Activated CD4-positive, alpha-beta memory T cell treated with anti-CD3 and anti-CD28 coated beads for 36 hours (primary cell): ENCODE measurements around the gene SLC16A12. TPM values are rescaled to one million over a fixed set of nuclear protein-coding genes. Genes with fewer than 3 reads are reported as not detected.
"Not testable (repeated sequence)": the region's sequence is repeated elsewhere in the genome, so short reads cannot be mapped to it uniquely, and the experiment has no call there.

Experiments
- CTCF ChIA-PET: fragments of 350-600 bp; sonication (Branson Sonifier 250); formaldehyde crosslinking; loops from one replicate; lab custom pipeline; 2021; ENCODE audit warnings: antibody characterized with exemption, inconsistent platforms; lab: Charles Lee
- POLR2A ChIA-PET: fragments of 350-600 bp; sonication (Branson Sonifier 250); formaldehyde crosslinking; loops from one replicate; lab custom pipeline; 2021; ENCODE audit warnings: antibody characterized with exemption; lab: Charles Lee
- DNase-seq: peaks from one replicate; pipeline ENCODE4 v3.0.0-alpha.2; 2020
- H3K27ac Mint-ChIP-seq: one replicate; pipeline ENCODE4 v1.8.0; 2021; ENCODE audit warnings: mixed read lengths
- H3K27me3 Mint-ChIP-seq: one replicate; pipeline ENCODE4 v1.8.0; 2021; ENCODE audit warnings: mixed read lengths
- H3K36me3 Mint-ChIP-seq: one replicate; pipeline ENCODE4 v1.8.0; 2021; ENCODE audit warnings: mixed read lengths
- H3K4me1 Mint-ChIP-seq: one replicate; pipeline ENCODE4 v1.8.0; 2021; ENCODE audit warnings: low read depth, mixed read lengths
- H3K4me3 Mint-ChIP-seq: one replicate; pipeline ENCODE4 v1.8.0; 2021; ENCODE audit warnings: mild to moderate bottlenecking, mixed read lengths
- H3K9me3 Mint-ChIP-seq: one replicate; pipeline ENCODE4 v1.8.0; 2021; ENCODE audit warnings: mixed read lengths
- intact Hi-C: fragments of 100-400 bp; cut with micrococcal nuclease; formaldehyde crosslinking; loops from one replicate; pipeline ENCODE4 v1.15.1; 2023
- total RNA-seq, 2 experiments: library from RNA; stranded (reverse); gene quantifications; one replicate each; pipeline ENCODE4 v1.2.3, GENCODE V29; 2021

The SLC16A12 gene
- total RNA-seq, 2 experiments from 2014 or later, result not detected

DNA sequence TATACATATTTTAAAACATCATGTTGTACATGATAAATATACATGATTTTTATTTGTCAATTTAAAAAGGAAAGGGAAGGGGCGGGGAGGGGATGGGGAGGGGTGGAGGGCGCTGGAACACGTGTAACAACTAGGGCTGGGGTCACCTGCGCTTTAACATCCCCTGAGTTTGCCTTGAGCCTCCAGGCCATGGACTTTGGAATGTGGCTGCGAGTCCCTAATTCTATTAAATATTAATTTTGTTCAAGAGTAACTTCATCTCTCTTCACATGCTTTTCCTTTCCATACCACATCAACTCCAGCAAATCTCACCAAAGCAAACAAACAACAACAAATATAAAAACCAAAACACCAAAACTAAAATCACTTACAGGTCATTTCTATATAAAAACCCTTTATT lies 110.4 kb downstream of the SLC16A12 start:
- H3K4me1 Mint-ChIP-seq, result peaks cover 3% of the 10 kb centered on the region
- intact Hi-C loops, result no loop called here
- H3K27ac Mint-ChIP-seq, result no peak overlapping the region
- H3K9me3 Mint-ChIP-seq, result no peaks in the 10 kb centered on the region
- CTCF ChIA-PET, result interaction anchor here (1.2 kb wide), 1 partner anchor 140 kb away, joined by 4 read pairs; no protein-coding TSS in a partner anchor
- POLR2A ChIA-PET, result no interaction called here
- peaks cover under 1% of the 10 kb centered on the region for H3K27me3 Mint-ChIP-seq
- no peak for DNase-seq
- no peak overlapping the region for H3K4me3 Mint-ChIP-seq
- H3K36me3 Mint-ChIP-seq, result peaks cover 6% of the 10 kb centered on the region

DNA sequence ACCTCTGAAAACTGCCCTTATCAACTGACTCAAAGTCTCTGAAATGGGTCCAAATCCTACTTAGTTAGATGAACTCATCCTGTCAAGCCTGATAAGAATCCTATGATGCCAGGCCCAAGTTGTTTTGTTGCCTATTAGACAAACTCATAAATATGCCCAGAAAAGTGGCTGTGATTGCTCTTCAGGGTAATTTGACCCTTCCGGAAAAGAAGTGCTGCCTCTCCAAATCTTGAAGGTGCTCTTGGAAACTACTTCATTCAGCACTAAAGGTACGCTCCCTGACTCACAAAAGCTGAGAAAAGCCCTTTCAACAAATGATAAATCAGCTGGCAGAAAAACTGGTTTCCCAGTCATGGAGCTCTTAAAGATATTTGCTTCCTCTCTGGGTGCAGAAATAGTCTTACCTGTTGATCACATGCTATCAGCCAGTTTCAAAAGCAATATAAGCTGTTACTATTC lies 114.3 kb downstream of the SLC16A12 start:
- intact Hi-C loops, result no loop called here
- DNase-seq, result no peak
- Mint-ChIP-seq H3K4me3 (no peak overlapping the region), H3K9me3 (no peaks in the 10 kb centered on the region), H3K27ac (no peak overlapping the region), H3K36me3 (peaks cover 13% of the 10 kb centered on the region), H3K27me3 (no peaks in the 10 kb centered on the region), H3K4me1 (peaks cover 28% of the 10 kb centered on the region)
- POLR2A ChIA-PET, result no interaction called here
- CTCF ChIA-PET, result interaction anchor here (1.2 to 2.7 kb wide), 2 partner anchors 159 to 169 kb away, joined by 3 to 7 read pairs; partner anchors contain the start of gene LIPA

DNA sequence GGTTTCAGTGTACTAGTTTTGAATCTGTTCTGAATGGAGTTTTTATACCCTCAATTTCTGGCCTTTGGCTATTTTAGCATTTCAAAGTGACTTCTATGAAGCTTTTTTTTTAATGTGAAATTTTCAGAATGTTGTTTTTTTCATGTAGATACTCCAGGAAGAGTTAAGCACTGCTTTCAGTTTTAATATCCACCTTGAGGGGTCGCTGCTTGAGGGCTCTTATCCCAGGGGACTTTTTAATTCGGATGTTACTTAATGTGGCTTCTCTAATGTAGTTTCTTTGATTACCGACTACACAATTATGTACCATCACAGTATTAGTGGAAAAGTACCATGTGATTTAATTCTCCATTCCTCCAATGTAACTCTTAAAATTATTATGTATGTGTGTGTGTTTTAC lies 115.8 kb downstream of the SLC16A12 start:
- Mint-ChIP-seq H3K4me1 (peaks cover 35% of the 10 kb centered on the region), H3K27ac (no peak overlapping the region), H3K9me3 (no peaks in the 10 kb centered on the region), H3K27me3 (no peaks in the 10 kb centered on the region), H3K4me3 (no peak overlapping the region), H3K36me3 (peaks cover 16% of the 10 kb centered on the region)
- no peak for DNase-seq
- intact Hi-C loops, result loop anchor here (10.0 kb wide), 1 partner anchor 425 kb away; the partner anchor contains the start of gene FAS
- ChIA-PET POLR2A (no interaction called here), CTCF (interaction anchor here (0.8 to 2.7 kb wide), 4 partner anchors 143 to 282 kb away, joined by 3 to 7 read pairs (median 5); partner anchors contain the start of genes KIF20B and LIPA)

DNA sequence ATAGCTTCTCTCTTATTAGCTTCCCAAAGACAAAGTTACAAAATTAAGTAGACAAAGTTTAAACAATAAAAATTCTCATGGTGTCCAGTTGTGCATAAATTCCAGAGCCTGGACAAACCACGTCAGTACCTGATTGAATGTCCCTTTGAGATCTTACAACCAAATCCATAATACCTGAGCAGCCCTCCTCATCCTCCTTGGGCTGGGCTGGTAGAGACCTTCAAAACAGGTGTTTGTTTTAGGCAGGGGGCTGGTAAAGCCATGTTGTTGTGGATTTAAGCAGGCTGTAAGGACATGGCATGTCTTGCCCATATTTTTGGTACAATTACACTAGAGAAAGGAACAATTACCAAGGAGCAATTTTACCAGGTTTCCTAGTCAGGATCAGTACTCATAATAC lies 118.9 kb downstream of the SLC16A12 start:
- intact Hi-C loops, result loop anchor here (10.0 kb wide), 1 partner anchor 422 kb away; the partner anchor contains the start of gene FAS
- H3K27me3 Mint-ChIP-seq, result no peaks in the 10 kb centered on the region
- no peak for DNase-seq
- H3K27ac Mint-ChIP-seq, result peak overlapping the region; percentile 72
- CTCF ChIA-PET, result interaction anchor here (0.6 kb wide), 1 partner anchor 440 kb away, joined by 3 read pairs; no protein-coding TSS in a partner anchor
- peaks cover 47% of the 10 kb centered on the region for H3K4me1 Mint-ChIP-seq
- H3K9me3 Mint-ChIP-seq, result peaks cover 9% of the 10 kb centered on the region
- peak overlapping the region; percentile 78 for H3K4me3 Mint-ChIP-seq
- POLR2A ChIA-PET, result no interaction called here
- H3K36me3 Mint-ChIP-seq, result peaks cover 23% of the 10 kb centered on the region

GRCh38 chr10:89414879-89415821 lies 120.2 kb downstream of the SLC16A12 start:
- Mint-ChIP-seq H3K27me3 (no peaks in the 10 kb centered on the region), H3K9me3 (peaks cover 9% of the 10 kb centered on the region), H3K4me3 (peak overlapping the region; percentile 78), H3K4me1 (peaks cover 52% of the 10 kb centered on the region), H3K27ac (peak overlapping the region; percentile 94), H3K36me3 (peaks cover 18% of the 10 kb centered on the region)
- CTCF ChIA-PET, result interaction anchor here (0.7 to 1.3 kb wide), 5 partner anchors 11 to 156 kb away, joined by 3 to 6 read pairs (median 3); partner anchors contain the start of gene IFIT2
- intact Hi-C loops, result loop anchor here (1.0 to 10.0 kb wide), 7 partner anchors 23 to 420 kb away; partner anchors contain the start of genes FAS, IFIT1, IFIT2 and KIF20B
- peak; percentile 57 for DNase-seq
- POLR2A ChIA-PET, result interaction anchor here (1.5 kb wide), 1 partner anchor 13 kb away, joined by 3 read pairs; no protein-coding TSS in a partner anchor

DNA sequence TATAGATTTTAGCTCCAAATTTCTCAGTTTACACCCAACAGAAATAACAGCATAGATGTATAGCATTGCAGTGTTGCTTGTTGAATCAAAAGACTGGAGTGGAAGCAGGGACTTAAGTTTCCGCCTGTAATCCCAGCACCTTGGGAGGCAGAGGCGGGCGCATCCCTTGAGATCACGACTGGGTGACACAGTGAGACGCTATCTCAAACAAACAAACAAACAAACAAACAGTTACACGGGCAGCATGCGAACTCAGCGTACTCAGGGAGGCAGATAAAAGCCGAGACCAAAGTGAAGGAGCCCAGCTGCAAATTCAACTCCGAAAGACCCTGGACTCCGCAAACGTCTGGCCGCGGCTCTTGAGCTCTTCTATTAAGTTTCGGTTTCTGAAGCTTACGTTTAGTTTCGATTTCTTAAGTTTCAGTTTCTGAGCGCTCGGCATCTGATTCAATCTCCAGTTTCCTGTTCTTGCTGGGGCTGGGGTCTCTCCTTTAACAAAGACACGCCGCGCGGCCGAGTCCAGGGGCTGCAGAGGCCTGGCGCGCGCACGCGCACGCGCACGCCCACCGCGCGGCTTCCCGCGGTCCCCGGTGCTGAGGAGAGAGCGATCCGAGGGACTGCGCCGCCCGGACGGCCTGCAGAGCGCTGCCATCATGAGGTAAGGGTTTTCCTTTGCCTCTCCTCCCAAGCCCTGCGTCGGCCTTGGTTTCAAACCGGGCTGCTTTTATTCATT lies 121.1 kb downstream of the SLC16A12 start, which contains the start of gene IFIT5:
TSS of gene IFIT5 (plus strand) at position 423 of the 733 bp plus-strand sequence. CDS start at position 654, 231 bp downstream.
- intact Hi-C loops, result loop anchor here (1.0 to 10.0 kb wide), 7 partner anchors 22 to 420 kb away; partner anchors contain the start of genes FAS, IFIT1, IFIT2 and KIF20B
- ChIA-PET CTCF (interaction anchor here (0.7 to 1.3 kb wide), 6 partner anchors 9 to 314 kb away, joined by 3 to 6 read pairs (median 3); partner anchors contain the start of gene IFIT2), POLR2A (interaction anchor here (0.7 to 1.6 kb wide), 6 partner anchors 12 to 287 kb away, joined by 3 to 5 read pairs (median 3); partner anchors contain the start of genes IFIT1, KIF20B and LIPA)
- peaks cover 18% of the 10 kb centered on the region for H3K36me3 Mint-ChIP-seq
- peak; percentile 75 for DNase-seq
- H3K27ac Mint-ChIP-seq, result peak within 1 kb of the TSS; percentile 94
- no peaks in the 10 kb centered on the region for H3K27me3 Mint-ChIP-seq
- peak within 1 kb of the TSS; percentile 78 for H3K4me3 Mint-ChIP-seq
- H3K4me1 Mint-ChIP-seq, result peaks cover 48% of the 10 kb centered on the region
- H3K9me3 Mint-ChIP-seq, result peaks cover 9% of the 10 kb centered on the region

DNA sequence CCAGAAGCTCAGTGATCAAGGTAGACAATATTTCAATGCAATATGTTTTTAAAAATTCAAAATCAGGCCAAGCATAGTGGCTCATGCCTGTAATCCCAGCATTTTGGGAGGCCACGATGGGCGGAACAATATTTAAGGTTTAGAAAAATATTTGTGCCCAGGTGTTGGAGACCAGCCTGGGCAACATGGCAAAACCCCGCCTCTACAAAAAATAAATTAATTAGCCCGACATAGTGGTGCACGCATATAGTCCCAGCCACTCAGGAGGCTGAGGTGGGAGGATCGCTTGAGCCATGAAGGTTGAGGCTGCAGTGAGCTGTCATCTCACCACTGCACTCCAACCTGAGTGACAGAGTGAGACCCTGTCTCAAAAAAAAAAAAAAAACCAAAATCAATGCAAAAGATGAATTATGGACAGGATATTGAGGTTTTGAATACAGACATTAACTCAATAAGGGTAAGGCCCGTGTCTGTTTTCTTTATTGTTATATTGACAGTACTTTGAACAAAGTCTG lies 121.9 kb downstream of the SLC16A12 start:
- peaks cover 9% of the 10 kb centered on the region for H3K9me3 Mint-ChIP-seq
- H3K36me3 Mint-ChIP-seq, result peaks cover 18% of the 10 kb centered on the region
- no peaks in the 10 kb centered on the region for H3K27me3 Mint-ChIP-seq
- DNase-seq, result no peak
- intact Hi-C loops, result loop anchor here (5.0 to 10.0 kb wide), 2 partner anchors 331 to 419 kb away; partner anchors contain the start of gene FAS
- CTCF ChIA-PET, result interaction anchor here (1.2 kb wide), 1 partner anchor 8 kb away, joined by 3 read pairs; no protein-coding TSS in a partner anchor
- peak overlapping the region; percentile 83 for H3K27ac Mint-ChIP-seq
- POLR2A ChIA-PET, result interaction anchor here (1.0 to 1.6 kb wide), 5 partner anchors 11 to 173 kb away, joined by 3 to 5 read pairs (median 3); partner anchors contain the start of genes IFIT1 and LIPA
- peaks cover 47% of the 10 kb centered on the region for H3K4me1 Mint-ChIP-seq
- peak overlapping the region; percentile 78 for H3K4me3 Mint-ChIP-seq

- H3K27ac Mint-ChIP-seq, H3K27me3 Mint-ChIP-seq, CTCF ChIA-PET, H3K9me3 Mint-ChIP-seq: not testable (repeated sequence)
- H3K4me1 Mint-ChIP-seq, result peaks cover 36% of the 10 kb centered on the region
- intact Hi-C loops, result loop anchor here (5.0 to 10.0 kb wide), 2 partner anchors 330 to 417 kb away; partner anchors contain the start of gene FAS
- POLR2A ChIA-PET, result interaction anchor here (0.8 kb wide), 1 partner anchor 80 kb away, joined by 3 read pairs; no protein-coding TSS in a partner anchor
- peak; percentile 38 for DNase-seq
- H3K4me3 Mint-ChIP-seq, result peak overlapping the region; percentile 33
- H3K36me3 Mint-ChIP-seq, result peaks cover 16% of the 10 kb centered on the region
Measured at GRCh38 chr10:89412276-89412675, 123.1 kb downstream of the SLC16A12 start.

DNA sequence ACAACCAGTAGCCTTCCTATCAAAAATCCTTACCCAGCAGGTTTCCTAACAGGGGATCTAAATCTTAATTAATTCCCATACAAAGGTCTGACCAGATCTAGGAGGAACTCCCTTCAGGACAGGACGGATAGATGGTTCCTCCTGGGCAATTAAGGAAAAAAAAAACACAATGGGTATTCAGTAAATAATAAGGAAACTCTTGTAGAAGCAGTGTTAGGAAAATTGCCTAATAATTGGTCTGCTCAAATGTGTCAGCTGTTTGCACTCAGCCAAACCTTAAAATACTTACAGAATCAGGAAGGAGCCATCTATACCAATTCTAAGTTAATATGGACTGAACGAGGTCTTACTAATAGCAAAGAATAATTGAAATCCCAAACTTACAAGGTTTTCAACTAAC lies 124.3 kb downstream of the SLC16A12 start:
- intact Hi-C loops, result loop anchor here (5.0 to 10.0 kb wide), 2 partner anchors 329 to 416 kb away; partner anchors contain the start of gene FAS
- H3K27ac Mint-ChIP-seq, H3K4me3 Mint-ChIP-seq, POLR2A ChIA-PET, H3K27me3 Mint-ChIP-seq, CTCF ChIA-PET, DNase-seq: not testable (repeated sequence)
- peaks cover 28% of the 10 kb centered on the region for H3K4me1 Mint-ChIP-seq
- peaks cover 11% of the 10 kb centered on the region for H3K9me3 Mint-ChIP-seq
- H3K36me3 Mint-ChIP-seq, result peaks cover 12% of the 10 kb centered on the region

DNA sequence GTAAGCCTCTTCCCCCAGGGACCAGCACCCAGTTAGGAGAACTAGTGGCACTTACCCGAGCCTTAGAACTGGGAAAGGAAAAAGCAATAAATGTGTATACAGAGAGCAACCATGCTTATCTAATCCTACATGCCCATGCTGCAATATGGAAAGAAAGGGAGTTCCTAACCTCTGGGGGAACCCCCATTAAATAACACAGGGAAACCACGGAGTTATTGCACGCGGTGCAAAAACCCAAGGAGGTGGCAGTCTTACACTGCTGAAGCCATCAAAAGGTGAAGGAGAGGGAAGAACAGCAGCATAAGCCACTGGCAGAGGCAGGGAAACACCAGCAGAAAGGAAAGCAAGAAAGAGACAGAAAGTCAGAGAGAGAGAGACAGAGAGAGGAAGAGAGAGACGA lies 124.8 kb downstream of the SLC16A12 start:
- H3K27ac Mint-ChIP-seq, H3K4me3 Mint-ChIP-seq, DNase-seq: not testable (repeated sequence)

More for the DNA sequence above, 124.8 kb downstream of the SLC16A12 start:
- intact Hi-C loops, result loop anchor here (5.0 to 10.0 kb wide), 2 partner anchors 328 to 416 kb away; partner anchors contain the start of gene FAS
- POLR2A ChIA-PET, H3K36me3 Mint-ChIP-seq, CTCF ChIA-PET, H3K27me3 Mint-ChIP-seq: not testable (repeated sequence)
- H3K9me3 Mint-ChIP-seq, result peaks cover 11% of the 10 kb centered on the region
- H3K4me1 Mint-ChIP-seq, result peaks cover 24% of the 10 kb centered on the region
